Inflammatory macrophage treated with lipopolysaccharide for 4 hours (primary cell): ENCODE data around the gene HOXC10.

ENCODE experiments used
- DNase-seq: peaks from one replicate; pipeline ENCODE4 v3.0.0-alpha.2; 2020

The HOXC10 gene

DNA sequence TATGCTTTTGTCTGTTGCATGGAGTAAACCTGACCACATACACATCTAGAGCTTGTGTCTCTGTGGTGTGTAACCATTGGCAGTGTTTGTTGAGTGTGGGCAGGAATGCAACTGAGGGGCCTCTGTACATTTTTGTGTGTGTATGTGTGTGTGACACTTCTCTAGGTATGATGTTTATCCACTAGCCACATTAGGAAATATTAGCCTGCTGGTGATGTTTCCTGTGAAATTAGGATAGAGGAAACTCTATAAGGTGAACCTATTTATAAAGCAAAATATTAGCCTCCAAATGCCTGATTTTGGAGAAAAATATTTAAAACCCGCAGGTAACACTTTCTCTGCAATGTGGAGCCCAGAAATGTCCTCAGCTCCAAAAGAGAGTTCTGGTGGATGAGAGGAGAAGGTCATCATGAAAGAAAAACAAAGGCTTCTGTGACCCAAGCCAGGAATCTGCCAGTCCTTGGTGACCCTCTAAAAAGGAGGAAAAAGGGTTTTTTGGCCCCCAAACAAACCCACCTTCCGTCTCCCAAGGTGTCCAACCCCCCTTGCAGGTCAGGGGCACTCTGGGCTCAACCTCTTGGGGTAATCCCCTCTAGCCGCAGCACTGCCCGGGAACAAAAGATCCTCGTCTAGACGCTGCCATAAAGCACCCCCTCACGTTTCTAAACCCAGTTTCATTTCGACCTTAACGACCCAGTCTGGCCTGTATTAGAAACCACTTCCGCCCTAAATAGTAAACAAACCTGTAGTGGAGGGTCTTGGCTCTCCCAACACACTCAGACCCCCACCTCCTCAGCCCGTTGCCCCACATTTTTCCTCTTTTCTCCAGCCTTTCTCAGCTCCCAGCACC is 7.1 kb upstream of the HOXC10 start:
- no peak for DNase-seq

DNA sequence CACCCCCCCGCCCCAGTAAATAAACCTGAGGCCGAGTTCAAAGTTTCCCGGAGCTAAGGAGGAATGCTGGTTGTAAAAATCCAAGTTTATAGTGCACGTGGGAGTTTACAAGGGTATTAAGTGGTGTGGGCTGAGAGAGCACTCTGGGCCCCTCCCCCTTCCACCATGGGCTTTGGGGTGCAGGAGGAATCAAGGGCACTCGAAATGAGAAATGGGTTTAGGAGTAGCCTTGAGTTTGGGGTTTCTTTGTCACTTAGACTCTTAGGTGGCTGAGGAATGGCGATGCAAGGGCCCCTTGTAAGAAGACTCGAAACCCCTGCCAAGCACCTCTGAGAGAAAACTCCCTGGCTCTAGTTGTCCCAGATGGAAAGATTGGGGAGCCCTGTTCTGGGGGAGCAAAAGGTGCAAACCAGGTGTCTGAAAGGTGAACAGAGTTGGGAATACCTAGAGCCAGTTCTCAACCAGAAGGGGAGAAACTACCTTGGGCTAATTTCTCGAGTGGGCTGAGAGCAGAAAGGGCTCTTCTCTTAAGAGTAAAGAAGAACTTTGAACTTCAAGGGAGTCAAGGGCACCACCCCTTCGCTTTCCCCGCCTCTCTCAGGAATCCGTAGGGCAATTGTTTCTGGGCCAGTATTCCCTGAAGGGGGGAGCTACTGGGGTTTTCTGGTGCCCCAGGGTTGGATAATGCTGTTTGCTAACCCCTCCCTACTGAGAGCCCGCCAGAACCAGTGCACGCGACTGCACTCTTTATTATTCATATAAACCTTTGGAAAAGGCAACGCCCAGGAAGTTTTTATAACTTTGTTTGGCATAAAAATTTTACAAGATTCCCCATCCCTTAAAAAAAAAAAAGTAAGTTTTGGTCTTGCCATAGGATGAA is 6.2 kb upstream of the HOXC10 start:
- DNase-seq: no peak

DNA sequence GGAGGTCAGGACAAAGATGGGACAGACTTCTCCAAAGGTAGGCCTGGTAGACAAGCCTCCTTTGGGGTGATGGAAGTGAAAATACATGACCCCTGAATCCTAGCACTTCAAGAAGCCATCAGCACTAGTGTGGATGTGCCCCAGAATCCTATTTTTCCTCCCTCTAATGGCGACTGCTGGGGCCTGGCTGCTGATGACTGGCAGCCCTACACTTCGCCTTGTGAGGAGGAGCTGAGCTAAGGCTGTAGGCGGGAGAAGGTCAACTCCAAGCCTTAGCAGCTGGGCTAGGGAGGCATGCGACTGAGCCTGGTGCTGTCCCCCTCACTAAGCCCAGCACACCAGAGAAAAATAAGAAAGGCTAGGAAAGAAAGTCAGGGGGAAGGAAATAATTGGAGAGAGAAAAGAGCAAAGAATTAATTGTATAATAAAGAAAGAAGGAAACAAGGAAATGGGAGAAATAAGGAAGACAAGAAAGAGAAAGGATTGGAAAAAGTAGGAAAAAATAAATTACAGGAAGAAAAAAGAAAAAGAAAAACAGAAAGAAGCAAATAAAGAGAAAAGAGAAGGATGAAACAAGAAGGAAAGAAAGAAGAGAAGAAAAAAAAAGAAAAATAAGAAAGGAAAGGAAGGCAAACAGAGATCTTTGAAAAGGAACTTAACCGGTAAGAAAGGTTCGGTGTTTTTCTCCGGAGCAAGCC is 4.7 kb upstream of the HOXC10 start:
- DNase-seq: no peak

DNA sequence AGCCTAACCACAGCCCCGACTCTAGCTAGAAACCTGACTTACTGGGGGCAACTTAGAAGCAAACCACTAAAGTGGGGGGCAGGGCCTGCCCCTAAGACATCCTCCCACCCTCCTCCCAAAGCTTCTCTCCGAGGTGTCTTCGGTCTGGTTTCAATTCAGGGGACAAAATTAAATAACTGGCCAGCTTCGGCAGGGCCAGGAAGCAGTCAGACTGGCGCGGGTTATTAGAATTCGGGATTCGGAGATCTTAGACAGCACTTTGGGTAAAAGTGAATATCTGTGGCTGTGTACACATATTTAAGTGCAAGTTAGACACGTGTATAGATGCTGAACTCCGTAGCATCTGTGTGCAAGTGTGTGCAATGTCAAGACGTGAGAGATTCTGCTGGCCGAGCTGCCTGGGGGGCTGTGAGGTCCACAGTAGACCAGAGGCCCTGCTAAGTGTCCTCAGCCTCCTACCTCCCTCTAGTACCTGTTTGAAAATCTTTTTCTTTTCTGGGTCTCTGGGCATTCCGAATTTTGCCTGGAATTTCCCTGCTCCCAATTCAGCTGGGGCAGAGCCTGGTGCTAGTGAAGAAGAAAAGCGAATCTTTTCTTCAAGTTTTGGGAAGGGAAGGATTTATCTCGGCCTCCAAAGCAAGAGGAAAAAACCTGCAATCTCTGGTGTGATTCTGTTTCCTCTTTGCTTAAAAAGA is 4.0 kb upstream of the HOXC10 start:
- no peak for DNase-seq

DNA sequence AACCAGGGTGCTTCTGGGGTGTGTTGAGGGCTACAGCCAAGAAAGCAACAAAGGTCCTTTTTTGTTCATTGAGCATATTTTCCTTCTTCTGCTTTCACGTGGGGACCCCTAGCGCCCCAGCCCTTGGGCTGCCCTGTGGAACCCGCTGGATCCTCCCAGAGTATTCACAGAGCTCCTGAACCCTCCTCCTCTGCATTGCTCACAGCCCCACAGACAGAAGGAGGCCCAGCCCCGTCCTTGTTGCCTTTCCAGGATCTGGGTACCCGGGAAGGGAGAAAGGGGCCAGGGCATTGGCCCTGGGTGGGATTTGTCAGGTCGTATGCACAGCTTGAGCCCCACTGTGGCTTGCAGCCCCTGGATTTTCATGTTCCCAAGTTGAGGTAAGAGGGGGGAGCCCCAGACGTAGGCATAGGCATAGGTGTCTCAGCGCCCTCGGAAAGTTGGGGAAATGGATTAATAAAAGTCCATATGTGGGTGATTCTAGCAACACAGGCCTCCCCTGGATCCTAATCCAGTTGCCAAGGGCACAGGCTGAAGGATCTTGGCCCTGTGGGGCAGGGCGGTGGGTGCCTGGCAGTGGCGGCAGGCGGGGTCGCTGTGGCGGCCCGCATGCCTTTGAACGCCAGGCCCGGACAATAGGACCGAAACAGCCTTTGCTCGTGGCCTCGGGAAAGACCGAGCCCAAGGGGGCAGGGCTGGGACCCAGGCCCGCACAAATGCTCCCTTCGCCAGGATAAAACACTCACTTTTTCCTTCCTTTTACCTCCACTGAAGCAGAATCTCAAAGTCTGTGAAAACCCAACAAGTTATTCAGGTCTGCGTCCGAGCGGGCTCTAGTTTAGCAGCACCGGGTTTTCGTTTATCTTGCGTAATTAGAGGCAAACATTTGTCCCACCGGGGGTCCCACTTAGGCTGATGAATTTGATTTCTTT is 3.0 kb upstream of the HOXC10 start:
- no peak for DNase-seq

GRCh38 chr12:53982648-53983567 is 2.0 kb upstream of the HOXC10 start:
- no peak for DNase-seq

GRCh38 chr12:53983568-53983949 is 1.4 kb upstream of the HOXC10 start:
- DNase-seq: no peak

GRCh38 chr12:53983950-53984572 is 885 bp upstream of the HOXC10 start:
- no peak for DNase-seq

DNA sequence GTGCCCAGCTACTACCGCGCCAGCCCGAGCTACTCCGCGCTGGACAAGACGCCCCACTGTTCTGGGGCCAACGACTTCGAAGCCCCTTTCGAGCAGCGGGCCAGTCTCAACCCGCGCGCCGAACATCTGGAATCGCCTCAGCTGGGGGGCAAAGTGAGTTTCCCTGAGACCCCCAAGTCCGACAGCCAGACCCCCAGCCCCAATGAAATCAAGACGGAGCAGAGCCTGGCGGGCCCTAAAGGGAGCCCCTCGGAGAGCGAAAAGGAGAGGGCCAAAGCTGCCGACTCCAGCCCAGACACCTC is 697 bp downstream of the HOXC10 start:
- no peak for DNase-seq

GRCh38 chr12:53985994-53986685 is 1.2 kb downstream of the HOXC10 start:
- no peak for DNase-seq

- no peak for DNase-seq
These were observed 1.9 kb downstream of the HOXC10 start for GRCh38 chr12:53986686-53987483.

- no peak for DNase-seq
These were observed 2.9 kb downstream of the HOXC10 start for GRCh38 chr12:53987787-53988230.

DNA sequence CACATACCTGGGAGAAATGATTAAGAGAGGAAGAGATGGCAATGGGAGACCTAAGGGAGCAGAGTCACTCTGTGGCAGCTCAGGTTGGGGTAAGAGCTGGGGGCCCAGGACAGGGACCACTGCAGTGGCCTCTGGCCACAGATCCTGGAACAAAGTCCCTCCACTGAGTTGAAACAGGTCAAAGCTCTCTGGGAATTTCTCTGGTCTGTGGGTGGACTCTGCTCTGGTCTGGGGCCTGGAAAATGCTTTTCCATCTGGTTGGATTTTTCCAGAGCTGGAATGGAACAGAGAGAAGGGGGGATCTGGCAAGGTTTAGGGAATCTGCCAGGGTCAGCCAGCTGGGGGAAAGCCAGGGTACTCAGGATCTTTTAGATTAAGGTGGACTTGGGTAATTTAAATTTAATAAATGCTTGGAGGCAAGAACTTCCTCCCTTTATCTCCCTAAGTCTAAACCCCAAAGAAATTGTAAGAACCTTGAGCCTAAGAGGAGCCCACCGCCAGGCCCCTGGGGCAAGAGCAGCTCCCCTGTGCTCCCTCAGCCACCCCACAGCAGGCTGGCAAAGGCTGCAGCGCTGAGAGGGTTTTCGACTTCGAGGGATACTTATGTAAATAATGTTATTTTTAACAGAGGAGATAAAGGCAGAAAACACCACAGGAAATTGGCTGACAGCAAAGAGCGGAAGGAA is 3.7 kb downstream of the HOXC10 start:
- no peak for DNase-seq

DNA sequence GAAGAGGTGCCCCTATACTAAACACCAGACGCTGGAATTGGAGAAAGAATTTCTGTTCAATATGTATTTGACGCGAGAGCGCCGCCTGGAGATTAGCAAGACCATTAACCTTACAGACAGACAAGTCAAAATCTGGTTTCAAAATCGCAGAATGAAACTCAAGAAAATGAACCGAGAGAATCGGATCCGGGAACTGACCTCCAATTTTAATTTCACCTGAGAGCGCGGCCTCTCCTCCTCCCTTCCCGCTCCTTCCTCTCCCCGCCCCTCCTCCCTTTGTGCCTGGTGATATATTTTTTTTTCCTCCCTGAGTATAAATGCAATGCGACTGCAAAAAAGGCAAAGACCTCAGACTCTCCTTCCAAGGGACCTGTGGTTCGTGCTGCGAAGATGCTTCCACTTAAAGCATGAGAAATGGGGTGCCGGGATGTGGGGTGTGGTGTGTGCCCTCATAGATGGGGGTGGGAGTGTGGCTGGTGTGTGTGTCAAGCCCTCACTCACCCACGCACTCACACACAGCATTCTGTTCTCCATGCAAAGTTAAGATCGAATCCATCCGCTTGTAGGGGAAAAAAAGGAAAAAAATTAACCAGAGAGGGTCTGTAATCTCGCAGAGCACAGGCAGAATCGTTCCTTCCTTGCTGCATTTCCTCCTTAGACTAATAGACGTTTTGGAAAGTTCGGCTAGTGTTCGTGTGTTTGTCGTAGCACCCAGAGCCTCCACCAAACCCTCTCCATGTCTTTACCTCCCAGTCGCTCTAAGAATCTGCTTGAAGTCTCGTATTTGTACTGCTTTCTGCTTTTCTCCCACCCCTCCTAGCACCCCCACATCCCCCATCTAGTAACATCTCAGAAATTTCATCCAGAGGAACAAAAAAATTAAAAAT is 4.5 kb downstream of the HOXC10 start:
- peak; percentile 47 for DNase-seq

DNA sequence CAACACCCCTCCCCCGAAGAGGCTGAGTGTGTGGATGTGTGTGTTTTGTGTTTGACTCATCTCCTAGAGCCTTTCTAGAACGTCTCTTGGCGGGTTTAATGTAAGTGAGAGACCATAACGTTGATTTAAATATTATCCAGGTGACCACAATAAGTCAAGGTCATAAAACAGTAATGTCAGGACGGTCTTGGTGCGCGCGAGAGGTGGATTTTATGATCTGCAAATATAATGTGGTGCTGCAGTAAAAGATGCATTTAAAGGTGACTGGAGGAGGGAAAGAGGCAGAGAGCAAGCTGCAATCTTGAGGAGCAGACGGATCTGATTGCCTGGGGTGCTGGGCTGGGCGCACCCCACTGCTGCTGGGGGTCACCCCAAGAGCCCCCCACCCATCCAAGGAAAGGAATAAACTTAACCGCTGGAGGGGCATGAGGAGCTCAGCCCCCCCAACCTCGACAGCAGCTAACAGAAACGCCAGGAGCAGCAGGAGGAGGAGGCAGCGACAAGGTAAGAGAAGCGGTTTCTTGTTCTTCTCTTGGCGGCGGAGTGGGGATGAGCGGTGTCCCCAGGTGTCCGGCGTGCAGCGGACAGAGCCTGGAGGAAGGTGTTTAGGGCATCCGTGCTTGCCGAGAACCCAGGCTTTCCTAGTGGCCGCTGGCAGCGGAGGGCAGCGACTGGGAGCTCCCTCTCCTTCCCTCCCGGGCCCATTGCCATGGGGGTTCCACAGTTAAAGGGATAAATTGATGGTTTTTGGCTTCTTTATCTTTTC is 5.5 kb downstream of the HOXC10 start:
- no peak for DNase-seq

DNA sequence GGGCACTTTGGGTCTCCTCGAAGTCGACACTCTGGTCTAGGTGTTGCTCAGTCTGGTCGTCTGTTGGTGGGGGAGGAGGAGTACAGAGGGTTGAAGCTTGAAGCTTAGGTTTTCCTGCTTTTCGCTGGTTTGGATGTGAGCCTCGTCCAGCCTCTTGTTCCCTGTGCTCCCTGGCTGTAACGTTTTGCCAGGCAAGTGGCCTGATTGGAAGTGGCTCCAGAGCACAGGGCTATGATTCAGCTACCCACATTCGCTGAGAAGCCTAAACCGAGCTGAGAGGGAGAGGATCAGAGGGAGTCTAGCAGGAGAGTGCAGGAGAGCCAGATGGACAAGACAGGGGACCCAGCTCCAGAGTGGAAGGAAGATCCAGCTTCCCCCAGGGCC is 6.1 kb downstream of the HOXC10 start:
- no peak for DNase-seq
